Fibroblast of skin of right quadriceps (primary cell): ENCODE data around the gene CCDC88C.

Experiments
- DNase-seq: peaks from one replicate; pipeline ENCODE4 v3.0.0-alpha.2; 2013

CCDC88C gene

DNA sequence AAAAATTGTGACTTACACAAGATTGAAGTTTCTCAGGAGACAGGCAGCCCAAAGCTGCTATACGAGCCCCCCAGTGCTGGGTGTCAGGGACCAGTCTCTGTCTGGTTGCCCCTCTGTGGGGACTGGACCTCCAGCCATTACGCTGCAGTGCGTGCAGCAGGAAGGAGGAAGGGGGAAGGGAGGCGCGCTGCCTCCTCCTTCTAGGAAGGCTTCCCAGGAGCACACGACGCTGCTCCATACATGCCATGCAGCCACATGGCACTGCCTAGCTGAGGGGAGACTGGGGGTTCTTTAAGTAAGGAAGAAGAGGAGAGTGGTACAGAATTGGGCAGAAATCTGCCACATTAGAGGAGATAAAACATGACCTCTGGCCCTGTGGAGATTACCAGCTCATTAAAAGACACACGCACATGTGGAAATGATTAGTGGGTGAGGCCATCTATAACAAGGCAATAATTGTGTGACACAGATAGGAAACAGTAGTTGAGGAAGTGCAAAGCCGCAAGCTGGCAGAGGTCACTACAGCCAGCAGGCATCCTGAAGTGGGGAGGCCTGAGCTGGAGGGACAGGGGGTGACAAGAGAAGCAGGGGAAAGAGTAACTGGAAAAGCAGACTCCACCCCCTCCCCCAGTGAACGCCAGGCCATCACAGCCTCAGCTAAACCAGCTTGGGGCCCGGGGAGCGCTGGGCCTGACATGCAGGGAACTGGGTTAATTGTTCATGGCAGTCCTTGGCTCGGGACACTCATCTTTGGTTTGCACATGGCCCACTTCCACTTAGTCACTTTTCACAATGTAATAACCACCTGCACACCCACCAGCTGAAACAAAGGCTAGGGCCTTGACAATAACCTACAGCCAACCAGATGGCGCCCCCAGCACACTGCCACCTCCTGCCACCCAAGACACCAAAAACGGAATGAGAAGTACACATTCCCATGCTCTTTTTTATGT, 39.6 kb downstream of the CCDC88C start:
- peak; percentile 43 for DNase-seq

DNA sequence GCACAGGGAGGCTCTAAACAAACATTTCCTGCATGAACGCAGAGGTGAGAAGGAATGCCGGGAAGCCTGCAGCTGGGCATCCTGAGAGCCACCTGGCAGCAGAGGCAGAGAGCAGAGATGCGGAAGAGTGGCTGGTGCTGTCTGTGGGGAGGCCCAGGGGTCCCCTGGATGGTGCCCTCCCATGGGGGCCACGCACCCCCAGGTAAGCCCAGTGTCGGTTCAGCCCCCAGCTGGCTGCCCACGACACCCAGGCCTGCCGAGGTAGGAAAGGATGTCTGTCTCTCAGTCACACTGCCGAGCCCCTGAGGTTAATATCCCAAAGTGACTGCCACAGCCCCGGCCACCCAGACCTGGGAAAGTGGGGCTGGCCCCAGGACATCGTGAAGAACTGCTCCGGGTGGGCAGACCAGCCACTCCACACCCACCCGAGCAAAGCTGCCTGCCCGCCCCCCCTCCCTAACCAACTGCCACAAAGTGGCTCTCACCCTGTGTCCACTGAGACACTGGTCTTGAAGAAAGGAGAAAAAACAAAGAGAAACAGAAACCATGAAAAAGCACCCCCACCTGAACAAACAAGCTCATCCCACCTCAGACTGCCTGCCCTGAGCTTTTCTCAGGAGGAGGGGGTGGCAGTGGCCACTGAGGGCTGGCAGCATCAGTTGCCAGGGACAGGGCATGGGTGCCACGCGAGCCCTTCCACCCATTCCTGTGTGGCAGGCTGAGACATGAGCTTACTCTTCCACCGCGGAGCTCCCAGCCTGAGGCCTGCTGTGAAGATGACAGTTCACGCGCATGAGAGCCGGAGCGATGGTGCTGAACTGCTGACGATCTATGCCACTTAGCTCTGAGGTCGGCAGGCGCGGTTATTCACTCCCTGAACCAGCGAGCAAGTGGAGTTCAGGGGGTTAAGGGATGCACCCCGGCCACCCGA, 40.8 kb downstream of the CCDC88C start:
- DNase-seq, result no peak

DNA sequence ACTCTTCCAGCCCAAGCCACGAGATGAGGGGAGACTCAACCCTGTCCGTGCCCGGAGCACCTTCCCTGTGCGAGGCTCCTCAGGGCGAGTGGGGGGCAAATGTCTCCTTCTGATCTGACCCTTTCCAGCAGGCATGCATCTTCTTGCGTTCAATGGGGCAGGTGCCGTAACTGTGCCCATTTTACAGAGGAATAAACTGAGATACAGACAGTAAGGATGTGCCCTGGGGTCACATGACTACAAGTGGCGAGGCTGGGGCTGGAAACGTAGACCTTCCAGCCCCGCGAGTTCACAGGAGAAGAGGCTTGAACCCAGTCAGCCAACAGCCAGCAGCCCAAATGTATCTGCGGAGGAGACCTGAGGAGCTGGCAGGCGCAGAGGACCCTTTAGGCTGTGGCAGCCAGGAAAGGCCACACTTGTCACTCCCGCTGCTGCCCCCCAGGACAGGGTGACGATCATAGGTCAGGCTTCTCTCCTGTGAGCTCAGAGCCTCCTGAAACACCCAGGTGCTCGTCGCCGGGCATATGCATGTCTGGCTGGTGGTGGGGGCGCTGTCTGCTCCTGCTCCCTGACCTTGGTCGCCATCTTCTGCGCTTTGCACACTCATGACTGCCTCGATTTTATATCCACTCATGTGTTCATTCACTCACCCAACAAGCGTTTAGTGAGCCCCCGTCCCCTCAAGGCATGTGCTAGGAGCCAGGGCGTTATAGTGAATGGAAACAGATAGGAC, 41.7 kb downstream of the CCDC88C start:
- no peak for DNase-seq

DNA sequence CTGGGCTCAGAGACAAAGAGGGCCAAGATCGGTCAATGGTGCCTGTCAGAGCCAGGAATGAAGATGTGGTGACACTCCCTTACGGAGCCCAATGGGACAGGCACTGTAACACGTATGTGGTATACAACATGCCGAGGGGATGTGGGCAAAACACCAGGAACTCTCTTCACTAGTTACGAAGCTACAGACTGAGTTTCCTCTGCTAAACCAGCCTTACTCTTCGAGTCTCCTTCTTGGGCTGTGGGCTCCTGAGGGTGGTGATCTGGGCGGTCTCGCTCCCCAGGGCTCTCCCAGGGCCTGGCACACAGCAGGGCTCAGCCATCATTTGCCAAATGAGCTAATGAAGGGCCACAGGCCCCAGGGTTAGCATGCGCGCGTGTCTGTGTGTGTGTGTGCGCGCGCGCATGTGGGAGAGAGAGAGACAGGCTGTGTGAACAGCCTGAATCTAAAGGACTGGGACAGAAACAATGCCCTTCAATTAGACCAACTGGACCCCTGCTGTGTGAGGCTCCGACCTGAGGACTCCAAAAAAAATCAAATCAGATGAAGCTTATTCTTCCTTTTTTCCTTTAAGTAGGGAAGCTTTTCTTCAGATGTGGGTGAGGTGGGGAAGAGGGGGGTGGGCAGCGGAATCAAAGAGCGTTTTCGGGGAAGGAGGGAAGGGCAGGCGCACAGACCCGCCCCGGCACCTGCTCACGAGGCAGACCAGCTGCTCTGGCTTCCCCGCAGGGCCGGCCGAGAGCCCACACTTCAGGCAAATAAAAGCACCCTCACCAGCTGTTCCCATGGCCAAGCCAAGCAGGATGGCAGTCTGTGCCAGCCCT, 42.5 kb downstream of the CCDC88C start:
- DNase-seq, result no peak

DNA sequence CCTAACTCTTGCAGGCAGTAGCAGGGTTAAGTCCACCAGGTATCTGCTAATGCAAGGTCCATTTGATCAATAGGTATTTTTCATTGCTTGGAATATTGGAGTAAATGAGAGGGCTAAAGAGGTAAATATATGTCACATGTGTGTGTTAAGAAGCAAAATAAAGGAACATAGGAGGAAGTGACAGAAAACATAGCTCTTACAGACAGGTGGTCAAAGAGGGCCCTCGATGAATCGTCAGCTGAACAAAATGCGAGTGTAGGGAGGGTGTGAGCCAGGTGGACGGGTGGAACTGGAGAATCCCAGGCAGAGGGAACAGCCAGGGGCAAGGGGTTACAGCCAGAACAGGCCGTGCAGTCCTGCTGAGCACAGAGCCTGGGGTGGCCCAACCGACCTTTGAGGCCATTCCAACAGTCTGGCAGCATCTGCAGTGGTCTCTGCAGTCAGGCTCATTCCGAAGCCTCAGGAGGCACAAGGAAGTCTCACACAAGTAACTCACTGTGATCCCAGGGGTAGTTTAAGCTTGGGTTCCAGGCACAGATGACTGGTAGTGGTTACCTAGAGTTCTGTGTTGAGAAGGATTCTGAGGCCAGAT, 43.2 kb downstream of the CCDC88C start:
- no peak for DNase-seq

DNA sequence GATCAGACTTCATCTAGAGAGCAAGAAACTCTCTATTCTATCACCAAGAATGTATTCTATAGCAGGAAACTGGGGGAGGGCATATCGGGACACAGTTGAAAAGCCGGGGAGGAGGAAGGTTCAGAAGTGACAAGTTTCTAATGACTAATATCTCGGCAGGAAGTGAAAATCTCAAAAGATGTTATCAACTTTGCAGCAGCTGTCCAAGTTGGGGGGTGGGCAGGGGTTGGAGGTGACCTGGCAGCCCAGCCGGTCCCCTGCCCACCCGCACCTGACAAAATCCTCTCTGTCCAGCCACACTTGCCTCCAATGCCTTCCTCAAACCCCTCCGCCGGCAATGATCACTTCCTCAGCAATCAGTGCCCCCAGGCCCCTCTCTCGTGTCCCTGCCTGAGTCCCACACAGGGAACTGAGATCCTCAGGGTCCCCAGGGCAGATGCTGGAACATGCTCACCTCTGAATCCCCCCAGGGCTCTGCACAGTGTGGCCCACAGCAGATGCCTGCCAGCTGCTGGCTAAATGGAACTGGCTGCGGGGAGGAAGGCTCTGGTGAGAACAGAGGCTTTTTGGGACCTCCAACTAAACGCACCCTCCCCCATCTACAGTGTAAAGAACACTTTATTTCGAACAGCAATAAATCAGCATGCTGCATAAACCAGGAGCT, 43.9 kb downstream of the CCDC88C start:
- no peak for DNase-seq

DNA sequence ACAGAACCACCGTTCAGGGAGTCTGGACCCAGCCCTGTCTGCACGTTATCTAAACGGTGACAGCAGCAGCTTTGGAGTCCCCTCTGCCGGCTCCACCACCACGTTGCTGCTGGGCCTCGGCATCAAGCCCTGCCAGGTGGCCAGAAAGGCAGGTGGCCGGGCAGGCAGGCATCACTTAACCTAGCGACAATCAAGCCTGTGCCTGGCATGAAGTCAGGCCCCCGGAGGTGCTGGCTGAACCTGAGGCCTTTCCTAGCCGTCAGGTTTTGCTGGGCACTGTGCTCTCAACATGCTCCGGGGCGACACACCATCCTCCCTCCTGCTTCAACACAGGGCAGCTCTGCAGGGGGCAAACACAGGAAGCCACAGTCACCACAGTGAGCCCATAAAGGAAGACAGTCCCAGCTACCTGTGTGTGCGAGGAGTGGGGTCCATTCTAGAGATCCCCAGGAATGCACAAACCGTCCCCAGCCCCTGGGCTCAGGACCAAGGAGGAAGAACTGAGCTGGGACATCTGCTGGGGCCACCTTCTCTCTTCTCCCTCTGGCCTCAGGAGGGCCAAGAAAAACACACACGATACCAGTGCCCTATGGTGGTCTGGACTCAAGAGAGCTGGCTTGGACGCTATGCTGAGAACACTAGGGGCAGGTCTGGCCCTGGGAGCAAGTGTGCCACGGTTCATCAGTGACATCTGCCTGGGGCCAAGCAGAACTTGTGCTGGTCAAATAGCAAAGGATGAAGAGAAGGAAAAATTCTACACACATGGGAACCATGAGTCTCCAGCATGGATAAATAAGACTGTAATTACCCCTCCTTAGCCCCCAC, 44.7 kb downstream of the CCDC88C start:
- DNase-seq, result no peak

DNA sequence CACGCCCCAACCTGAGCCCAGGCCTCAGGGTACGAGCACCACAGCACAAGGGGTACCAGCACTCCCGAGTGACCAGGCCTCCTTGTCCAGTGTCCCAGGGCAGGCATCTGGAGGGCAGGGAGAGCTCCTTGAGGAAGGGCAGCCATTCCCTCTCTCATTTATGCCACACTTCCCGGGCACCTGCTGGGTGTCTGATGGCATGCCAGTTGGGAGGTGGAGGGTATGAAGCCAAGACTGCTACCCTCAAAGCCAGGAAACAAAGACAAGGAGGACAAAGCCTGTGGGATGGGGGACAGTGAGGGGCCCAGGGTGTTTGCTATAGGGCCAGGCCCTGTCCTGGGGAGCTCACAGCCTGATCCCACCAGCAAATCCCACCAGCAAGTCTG, 45.6 kb downstream of the CCDC88C start:
- DNase-seq, result no peak

DNA sequence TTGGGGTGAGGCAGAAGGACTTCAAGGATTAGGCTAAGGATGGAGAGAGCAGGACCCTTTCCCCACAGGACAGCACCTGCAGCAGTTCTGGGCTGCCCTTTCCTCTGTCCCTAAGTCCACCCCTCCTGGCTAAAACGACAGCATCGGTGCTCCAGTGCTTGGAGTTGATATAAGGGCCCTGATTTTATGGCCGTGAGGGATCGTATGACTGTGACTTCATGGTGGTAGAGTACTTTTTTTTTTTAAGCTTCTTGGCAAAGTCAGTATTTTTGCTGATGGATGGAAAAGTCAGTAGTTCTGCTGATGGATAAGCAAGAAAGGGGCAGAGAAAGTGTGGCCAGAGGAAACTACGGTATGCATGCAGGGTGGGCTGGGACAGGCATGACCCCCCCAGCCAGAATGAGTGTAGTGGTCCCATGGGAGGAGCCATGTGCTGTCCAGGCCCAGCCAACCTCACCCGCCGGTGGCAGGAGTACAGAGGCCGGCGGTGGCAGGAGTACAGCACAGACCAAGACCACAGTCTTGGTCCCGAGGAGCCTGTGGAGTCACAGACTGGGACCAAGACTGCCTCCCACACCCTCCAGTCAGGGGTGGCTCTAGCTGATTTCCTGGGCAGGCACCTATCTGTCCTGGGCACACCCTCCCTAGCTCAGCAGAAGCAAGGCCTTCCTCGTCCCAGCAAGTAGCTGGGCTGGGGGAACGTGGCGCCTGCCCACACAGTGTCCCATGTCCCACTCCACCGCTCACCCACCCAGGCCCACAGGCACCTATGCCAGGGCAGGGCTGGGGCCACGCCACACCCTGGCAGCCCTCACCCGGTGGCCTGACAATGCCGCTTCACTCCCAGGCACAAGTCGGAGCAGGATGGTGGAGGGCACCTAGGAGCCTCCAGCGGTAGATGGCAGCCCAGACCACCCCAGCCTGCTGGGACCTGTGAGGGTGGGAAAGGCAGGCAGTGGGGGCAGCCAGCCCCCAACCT, 46.3 kb downstream of the CCDC88C start:
- DNase-seq, result no peak

DNA sequence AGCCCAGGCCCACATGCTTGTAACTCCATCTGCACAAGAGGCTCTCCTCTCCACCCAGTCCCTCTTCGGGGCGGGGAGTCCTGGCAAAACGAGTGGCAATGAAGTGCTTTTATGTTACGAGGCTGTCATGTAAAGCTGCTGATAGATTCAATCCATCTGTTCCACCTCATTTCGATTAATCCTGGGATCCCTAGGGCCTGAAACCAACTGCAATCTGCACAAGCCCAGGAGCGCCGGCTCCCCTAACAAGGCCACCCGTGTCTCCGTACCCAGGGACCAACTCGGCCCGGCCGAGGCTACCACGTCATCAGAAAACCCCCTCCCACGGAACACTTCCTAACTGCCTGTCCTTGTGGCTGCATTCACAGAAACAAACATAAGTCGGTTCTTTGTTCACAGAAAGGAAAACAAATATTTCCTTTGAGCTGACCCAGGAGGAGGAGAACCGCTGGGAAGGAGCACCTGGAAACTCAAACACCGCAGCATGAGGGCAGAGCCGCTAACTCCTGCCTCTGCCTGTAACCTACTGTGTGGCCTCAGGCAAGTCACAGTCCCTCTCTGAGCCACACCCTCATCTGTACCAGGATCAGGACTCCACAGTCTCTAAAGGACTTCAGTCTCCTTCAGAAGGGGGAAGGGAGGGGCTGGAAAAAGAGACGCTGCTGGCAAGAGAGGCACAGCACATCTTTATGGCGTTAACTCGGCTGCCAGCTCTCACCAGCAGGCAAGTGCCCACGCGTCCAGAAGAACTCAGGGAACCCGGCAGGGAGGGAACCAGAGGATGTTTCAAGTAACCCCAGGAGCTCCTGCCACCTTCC, 47.8 kb downstream of the CCDC88C start:
- no peak for DNase-seq

DNA sequence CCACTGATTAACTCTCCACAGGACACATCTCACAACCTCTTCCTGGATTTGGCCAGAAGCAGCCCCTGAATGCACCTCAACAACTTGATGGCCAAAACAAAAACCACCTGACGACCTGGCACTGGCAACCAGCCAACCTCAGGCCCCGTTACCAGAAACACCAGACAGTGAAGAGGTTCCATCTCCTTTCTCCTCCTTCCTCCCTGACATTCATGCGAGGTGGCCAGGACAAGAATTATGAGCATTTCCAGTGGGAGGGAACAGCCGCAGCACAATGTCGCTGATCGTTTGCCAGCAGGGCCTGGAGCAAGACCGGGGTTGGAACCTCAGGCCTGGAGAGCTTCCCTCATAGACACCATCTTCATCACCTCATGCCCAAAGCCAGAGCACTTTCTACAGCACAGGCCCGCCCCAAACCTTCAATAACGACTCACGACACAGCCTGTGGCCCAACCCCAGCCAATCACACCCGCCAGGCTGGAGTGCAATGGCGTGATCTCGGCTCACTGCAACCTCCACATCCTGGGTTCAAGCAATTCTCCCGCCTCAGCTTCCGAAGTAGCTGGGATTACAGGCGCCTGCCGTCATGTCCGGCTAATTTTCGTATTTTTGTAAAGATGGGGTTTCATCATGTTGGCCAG, 48.7 kb downstream of the CCDC88C start:
- DNase-seq, result no peak

DNA sequence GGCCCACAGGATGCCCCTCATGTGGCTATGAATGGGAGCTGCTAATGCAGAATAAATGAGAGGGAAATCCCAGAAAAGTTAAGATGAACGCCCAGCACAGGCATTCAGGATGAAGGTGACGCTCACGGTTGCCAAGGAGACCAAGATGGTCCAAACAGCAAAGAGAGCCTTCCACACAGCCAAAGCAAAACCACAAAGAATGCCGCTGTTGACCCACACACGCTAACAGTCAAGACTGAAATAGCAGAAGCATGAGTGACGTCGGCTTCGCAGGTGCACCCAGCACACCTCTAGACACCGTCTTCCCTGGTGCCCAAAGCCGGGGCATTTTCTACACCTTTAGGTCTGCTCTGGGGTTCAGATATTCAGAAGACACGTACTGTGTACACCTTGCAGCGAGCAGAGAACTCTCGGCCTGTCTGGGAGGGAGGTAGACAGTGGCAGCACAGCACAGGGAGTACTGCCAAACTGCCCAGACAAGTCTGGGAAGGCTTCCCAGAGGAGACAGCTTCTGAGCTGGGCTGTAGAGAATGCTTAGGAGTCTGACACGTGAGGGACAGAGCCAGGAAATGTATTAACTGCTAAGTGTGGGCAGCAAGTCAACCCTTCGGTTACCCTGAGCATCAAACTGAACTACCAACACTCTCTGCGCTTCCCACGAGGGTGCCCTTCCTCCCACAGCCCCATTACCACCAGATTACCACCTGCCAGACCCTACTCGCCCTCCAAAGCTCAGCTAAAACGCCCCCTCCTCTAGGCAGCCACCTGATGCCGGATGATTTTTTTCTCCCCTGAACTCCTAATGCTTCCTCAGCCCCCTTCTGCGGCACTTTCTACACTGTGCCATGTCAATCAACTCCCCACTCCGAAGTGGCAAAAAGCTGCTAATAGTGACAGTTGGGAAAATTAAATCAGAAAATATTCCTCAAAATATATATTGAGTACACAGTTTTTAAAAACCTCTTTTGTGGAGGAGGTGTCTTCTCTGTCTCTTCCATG, 50.1 kb downstream of the CCDC88C start:
- peak; percentile 36 for DNase-seq

DNA sequence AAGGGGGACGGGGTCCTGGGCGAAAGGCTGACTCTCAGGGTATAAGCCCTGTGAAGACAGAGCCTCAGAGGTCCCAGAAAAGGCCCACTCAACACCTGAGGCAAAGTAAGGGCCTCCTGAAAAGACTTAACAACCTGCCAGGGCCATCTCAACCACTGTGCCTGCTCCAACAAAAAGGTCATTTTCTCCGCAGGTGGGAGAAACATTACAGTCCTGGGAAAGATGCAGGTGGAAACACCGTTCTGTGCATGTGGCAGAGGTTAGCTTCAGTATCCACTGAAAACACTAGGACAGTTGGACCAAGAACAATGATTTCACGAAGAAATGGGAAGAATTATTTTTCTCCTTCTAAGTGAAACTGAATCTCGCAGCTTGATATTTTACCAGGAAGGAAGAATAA, 50.9 kb downstream of the CCDC88C start:
- no peak for DNase-seq

DNA sequence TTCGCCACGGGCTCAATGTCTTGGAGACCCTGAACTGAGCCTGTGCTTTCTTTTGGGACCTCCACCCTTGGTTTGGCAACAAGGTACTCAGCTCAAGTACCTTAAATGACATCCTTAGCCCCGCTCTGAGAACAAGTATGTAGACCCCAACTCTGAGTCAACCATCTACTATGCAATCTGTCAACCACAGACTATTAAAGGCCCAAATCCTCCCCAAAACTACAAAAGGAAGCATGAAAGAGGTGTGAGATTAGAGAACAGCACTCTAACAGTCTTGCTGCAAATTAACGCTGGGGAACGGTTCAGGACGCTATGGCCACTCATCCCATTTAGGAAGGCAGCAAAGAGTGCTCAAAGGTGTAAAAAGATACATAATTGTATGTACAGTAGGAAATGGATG, 52.1 kb downstream of the CCDC88C start:
- no peak for DNase-seq

DNA sequence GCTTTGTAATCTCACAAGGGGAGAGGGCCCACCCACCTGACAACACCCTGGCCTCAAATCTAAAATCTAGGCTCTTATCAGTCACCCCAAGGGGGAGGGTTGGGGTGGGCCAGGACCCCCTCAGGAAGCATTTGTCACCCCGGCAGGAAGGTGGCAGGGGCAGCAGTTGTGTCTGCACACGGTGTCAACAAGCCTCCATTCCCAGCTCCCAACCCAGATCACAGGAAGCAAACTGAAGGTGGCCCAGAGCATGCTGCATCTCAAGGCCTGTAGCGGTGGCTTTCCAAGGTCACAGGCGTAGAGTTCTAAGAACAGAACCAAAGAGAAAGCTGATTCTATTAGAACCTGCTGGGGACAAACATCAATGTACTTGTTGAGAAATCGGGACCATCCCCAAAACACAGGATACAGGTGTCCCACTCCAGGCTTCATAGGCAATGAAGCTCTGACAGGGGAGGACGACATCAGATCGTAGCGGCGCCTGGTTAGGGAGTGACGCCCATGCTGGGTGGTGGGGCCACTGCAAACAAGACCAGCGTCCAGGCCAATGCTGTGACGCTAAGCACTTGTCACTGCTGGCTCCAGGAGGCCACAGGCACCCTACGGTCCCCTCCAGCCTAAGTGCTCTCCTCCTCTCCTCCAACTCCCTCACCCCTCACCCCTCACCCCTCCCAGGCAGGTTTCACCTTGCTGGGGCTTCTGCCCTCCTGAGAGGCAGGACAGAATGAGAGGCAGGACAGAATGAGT, 52.9 kb downstream of the CCDC88C start:
- DNase-seq, result no peak
